HCT116 (cell line): ENCODE data around the gene ELFN2. TPM values are rescaled to one million over a fixed set of nuclear protein-coding genes. Genes with fewer than 3 reads are reported as not detected.

ENCODE experiments used
- ATAC-seq: fragments of 200-7000 bp; cut with Tn5 transposase; 2 replicates; pipeline ENCODE4 v1.9.1; 2020; ENCODE audit warnings: mild to moderate bottlenecking, moderate library complexity
- BruUV-seq: library from RNA; stranded (reverse); fragments of 400-500 nt; replicated peaks from 2 replicates; lab custom pipeline; 2021; lab: Mats Ljungman, UMichigan
- CTCF ChIA-PET: fragments of 300-600 bp; sonication (Branson Sonifier 250); formaldehyde crosslinking; loops from one replicate; lab custom pipeline; 2021; ENCODE audit warnings: antibody characterized with exemption; lab: Charles Lee
- POLR2A ChIA-PET: fragments of 300-600, 350-600 bp; sonication (Branson Sonifier 250); formaldehyde crosslinking; loops from one replicate; lab custom pipeline; 2021; ENCODE audit warnings: antibody characterized with exemption; lab: Charles Lee
- RAD21 ChIA-PET, 2 experiments: fragments of 300-600 bp; sonication (Branson Sonifier 250); formaldehyde crosslinking; loops; one replicate each; lab custom pipeline; 2023; ENCODE audit warnings: low total read pairs in 2 of 2; ENCODE audit not compliant: uncharacterized antibody in 2 of 2, unreplicated experiment in 2 of 2, low non-redundant PET in 1 of 2; lab: Charles Lee
- DNase-seq: peaks from one replicate; pipeline ENCODE4 v3.0.0-alpha.2; 2010; ENCODE audit warnings: low read depth, low spot score
- H2AFZ ChIP-seq: fragments of 200-600 bp; shearing (Covaris generic), sonication (generic); 2 replicates; pipeline ENCODE4 v1.6.1; 2017; ENCODE audit warnings: low read depth, mixed run types, mixed read lengths, antibody characterized with exemption, low read length; ENCODE audit not compliant: poor library complexity, severe bottlenecking
- H3K27ac ChIP-seq: 2 replicates; pipeline ENCODE4 v1.5.1; 2012; ENCODE audit warnings: low read depth, low read length
- H3K27me3 ChIP-seq: fragments of 200-600 bp; sonication (generic); 2 replicates; pipeline ENCODE4 v1.6.1; 2016; ENCODE audit warnings: mixed run types, low read length, mixed read lengths; ENCODE audit not compliant: insufficient read depth
- H3K36me3 ChIP-seq, 2 experiments: fragments of 200-500 bp in 1 of 2; fragments of 200-600 bp in 1 of 2; sonication (Bioruptor generic) in 1 of 2; sonication (generic) in 1 of 2; 2 replicates each; pipeline versions ENCODE4 v1.5.1 to v1.6.1; 2014 to 2016; ENCODE audit warnings: low read length in 2 of 2, inconsistent platforms in 1 of 2, mixed read lengths in 1 of 2, mixed run types in 1 of 2; ENCODE audit not compliant: insufficient read depth in 2 of 2, control insufficient read depth in 1 of 2
- H3K4me1 ChIP-seq, 2 experiments: fragments of 200-600 bp in 1 of 2; sonication (generic) in 1 of 2; 2 replicates each; pipeline versions ENCODE4 v1.5.1 to v1.6.1; 2012 to 2017; ENCODE audit warnings: low read length in 2 of 2, inconsistent platforms in 1 of 2, mild to moderate bottlenecking in 1 of 2, mixed read lengths in 1 of 2, mixed run types in 1 of 2, moderate library complexity in 1 of 2; ENCODE audit not compliant: insufficient read depth in 2 of 2, control insufficient read depth in 1 of 2
- H3K4me2 ChIP-seq: fragments of 200-600 bp; sonication (generic); 2 replicates; pipeline ENCODE4 v1.6.1; 2017; ENCODE audit warnings: mixed run types, low read length, mixed read lengths
- H3K4me3 ChIP-seq, 2 experiments: fragments of 200-600 bp in 1 of 2; sonication (generic) in 1 of 2; replicated peaks in 1 of 2; 2 replicates each; pipeline ENCODE4 v1.5.1; 2011 to 2016; ENCODE audit warnings: low read length in 2 of 2, control low read depth in 1 of 2, low read depth in 1 of 2, mild to moderate bottlenecking in 1 of 2, mixed read lengths in 1 of 2, mixed run types in 1 of 2
- H3K79me2 ChIP-seq: fragments of 200-600 bp; sonication (generic); 2 replicates; pipeline ENCODE4 v1.6.1; 2017; ENCODE audit warnings: mild to moderate bottlenecking, mixed run types, low read length, moderate library complexity, mixed read lengths; ENCODE audit not compliant: insufficient read depth
- H3K9ac ChIP-seq: fragments of 200-600 bp; sonication (generic); 2 replicates; pipeline ENCODE4 v1.6.1; 2016; ENCODE audit warnings: low read length, mixed read lengths
- H3K9me2 ChIP-seq: fragments of 200-600 bp; sonication (generic), shearing (Covaris generic); 2 replicates; pipeline ENCODE4 v1.6.1; 2017; ENCODE audit warnings: mixed run types, mild to moderate bottlenecking, moderate library complexity; ENCODE audit not compliant: insufficient read depth
- H3K9me3 ChIP-seq, 2 experiments: fragments of 200-500 bp in 1 of 2; fragments of 200-600 bp in 1 of 2; sonication (Bioruptor generic) in 1 of 2; sonication (generic) in 1 of 2; 2 replicates each; pipeline ENCODE4 v1.6.1; 2014 to 2017; ENCODE audit warnings: low read length in 2 of 2, mixed read lengths in 2 of 2, inconsistent platforms in 1 of 2, low read depth in 1 of 2, mild to moderate bottlenecking in 1 of 2, mixed run types in 1 of 2, moderate library complexity in 1 of 2; ENCODE audit not compliant: control insufficient read depth in 1 of 2, insufficient read depth in 1 of 2
- H4K20me1 ChIP-seq: fragments of 200-600 bp; sonication (generic), shearing (Covaris generic); 2 replicates; pipeline ENCODE4 v1.6.1; 2017; ENCODE audit warnings: mixed run types, mild to moderate bottlenecking, moderate library complexity; ENCODE audit not compliant: insufficient read depth
- CBX3 ChIP-seq: IDR thresholded peaks from 2 replicates; pipeline ENCODE4 v1.6.1; 2012; ENCODE audit warnings: low read depth
- CEBPB ChIP-seq: IDR thresholded peaks from 2 replicates; pipeline ENCODE4 v1.6.1; 2012; ENCODE audit warnings: low read depth
- EGR1 ChIP-seq: IDR thresholded peaks from 2 replicates; pipeline ENCODE4 v1.6.1; 2012; ENCODE audit warnings: low read depth
- ELF1 ChIP-seq: IDR thresholded peaks from 2 replicates; pipeline ENCODE4 v1.6.1; 2012; ENCODE audit warnings: low read depth, borderline replicate concordance
- EZH2phosphoT487 ChIP-seq: fragments of 200-600 bp; IDR thresholded peaks from 2 replicates; pipeline ENCODE4 v1.6.1; 2018; ENCODE audit warnings: antibody characterized with exemption, borderline replicate concordance
- FOSL1 ChIP-seq: IDR thresholded peaks from 2 replicates; pipeline ENCODE4 v1.6.1; 2012; ENCODE audit warnings: low read depth
- JUND ChIP-seq: IDR thresholded peaks from 2 replicates; pipeline ENCODE4 v1.6.1; 2012
- POLR2A ChIP-seq: IDR thresholded peaks from 2 replicates; pipeline ENCODE4 v1.7.0; 2011; ENCODE audit warnings: borderline replicate concordance; ENCODE audit not compliant: insufficient read depth, insufficient read length; ENCODE audit errors: extremely low read depth
- POLR2AphosphoS5 ChIP-seq: IDR thresholded peaks from 2 replicates; pipeline ENCODE4 v1.6.1; 2011; ENCODE audit warnings: mild to moderate bottlenecking, low read depth, low read length, moderate library complexity
- RAD21 ChIP-seq: IDR thresholded peaks from 2 replicates; pipeline ENCODE4 v1.6.1; 2012; ENCODE audit warnings: low read depth, mild to moderate bottlenecking
- SIN3A ChIP-seq: IDR thresholded peaks from 2 replicates; pipeline ENCODE4 v1.6.1; 2012; ENCODE audit warnings: low read depth
- SP1 ChIP-seq: IDR thresholded peaks from 2 replicates; pipeline ENCODE4 v1.6.1; 2012; ENCODE audit warnings: low read depth
- SRF ChIP-seq: IDR thresholded peaks from 2 replicates; pipeline ENCODE4 v1.6.1; 2012; ENCODE audit warnings: low read depth
- TCF7L2 ChIP-seq: IDR thresholded peaks from 2 replicates; pipeline ENCODE4 v1.7.0; 2011; ENCODE audit warnings: borderline replicate concordance, inconsistent platforms; ENCODE audit not compliant: insufficient read depth, insufficient read length; ENCODE audit errors: extremely low read depth
- YY1 ChIP-seq: IDR thresholded peaks from 2 replicates; pipeline ENCODE4 v1.6.1; 2011; ENCODE audit warnings: low read length, low read depth, moderate library complexity, mild to moderate bottlenecking; ENCODE audit not compliant: insufficient replicate concordance; ENCODE audit errors: extremely low read depth
- ZNF274 ChIP-seq: fragments of 200-500 bp; sonication (Bioruptor generic); IDR thresholded peaks from 2 replicates; pipeline ENCODE4 v1.6.1; 2014; ENCODE audit warnings: mild to moderate bottlenecking, low read depth, low read length, inconsistent platforms
- intact Hi-C: fragments of 100-400 bp; cut with micrococcal nuclease; formaldehyde crosslinking; loops from 2 replicates; pipeline ENCODE4 v1.10.0; 2022
- total RNA-seq: library from RNA; stranded (reverse); gene quantifications from one replicate; pipeline ENCODE4 v1.2.1, GENCODE V29; 2021; ENCODE audit not compliant: unreplicated experiment
- TF ChIP-seq, protein P1 (sequence below): IDR thresholded peaks from 2 replicates; pipeline ENCODE4 v1.6.1; 2012
- TF ChIP-seq, protein P2 (sequence below), 3 experiments: fragments of 200-600 bp in 1 of 3; sonication (generic) in 1 of 3; IDR thresholded peaks in 2 of 3; conservative IDR thresholded peaks in 1 of 3; 2 replicates each; pipeline ENCODE4 v1.5.1; 2012 to 2017; ENCODE audit warnings: low read depth in 2 of 3, low read length in 2 of 3, antibody characterized with exemption in 1 of 3, borderline replicate concordance in 1 of 3, control low read depth in 1 of 3, mild to moderate bottlenecking in 1 of 3, mixed read lengths in 1 of 3, mixed run types in 1 of 3, moderate library complexity in 1 of 3; ENCODE audit not compliant: insufficient read depth in 1 of 3
- TF ChIP-seq, protein P3 (sequence below): IDR thresholded peaks from 2 replicates; pipeline ENCODE4 v1.6.1; 2012; ENCODE audit warnings: low read depth
- TF ChIP-seq, protein P4 (sequence below): IDR thresholded peaks from 2 replicates; pipeline ENCODE4 v1.6.1; 2012

The ELFN2 gene
- total RNA-seq, 1 experiment from 2014 or later: 45.4 TPM

DNA sequence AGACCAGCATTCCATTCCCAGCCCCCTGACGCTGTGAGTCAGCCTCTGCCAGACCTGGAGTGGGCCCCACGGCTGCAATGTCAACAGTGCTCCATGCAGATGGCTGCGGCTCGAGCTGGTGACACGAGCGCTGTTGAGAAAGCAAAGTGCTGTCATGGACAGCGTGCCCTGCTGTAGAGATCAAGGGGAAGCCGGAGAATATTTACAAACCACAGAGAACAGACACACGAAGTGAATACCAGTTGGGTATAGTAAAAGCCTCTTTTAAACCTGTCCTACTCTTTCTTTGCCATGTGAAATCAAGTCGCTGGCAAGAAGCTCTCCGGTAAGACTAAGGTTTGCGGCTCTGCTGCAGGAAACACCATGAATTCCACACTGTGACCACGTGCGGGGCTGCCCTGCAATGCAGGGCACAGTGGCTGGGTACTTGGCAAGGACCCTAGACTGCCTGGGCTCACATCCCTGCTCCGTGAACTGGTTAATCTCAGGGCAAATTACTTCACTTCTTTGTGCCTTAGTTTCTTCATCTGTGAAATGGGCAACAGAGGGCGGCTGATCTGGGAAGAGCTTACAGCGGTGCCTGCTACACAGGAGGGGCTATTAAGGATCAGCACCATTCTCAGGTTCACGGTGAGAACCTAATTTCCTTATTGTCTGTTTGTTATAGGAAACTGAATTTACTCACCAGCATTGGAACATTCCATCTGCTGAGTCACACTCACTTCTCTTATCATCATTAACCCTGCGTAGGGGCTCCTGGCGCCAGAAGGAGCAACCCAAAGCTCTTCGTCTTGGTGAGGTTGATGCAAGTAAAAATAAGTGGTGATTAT lies 27.8 kb upstream of the ELFN2 start:
- no peaks in the 10 kb centered on the region for H3K9me2 ChIP-seq
- H3K4me1 ChIP-seq: peaks cover 53 to 80% of the 10 kb centered on the region in 2 experiments
- peak; percentile 85 for DNase-seq
- BruUV-seq: TSS peak; percentile 74
- peak; percentile 49 for ATAC-seq
- TF ChIP-seq ZNF274: no peak
- no peak for TF ChIP-seq EGR1
- TF ChIP-seq FOSL1: peak; percentile 88
- no peak for TF ChIP-seq POLR2A
- peak; percentile 63; the same call in 1 of the 2 replicates for TF ChIP-seq SIN3A
- TF ChIP-seq CEBPB: peak; percentile 62; the same call in 1 of the 2 replicates
- TF ChIP-seq, protein P1, sequence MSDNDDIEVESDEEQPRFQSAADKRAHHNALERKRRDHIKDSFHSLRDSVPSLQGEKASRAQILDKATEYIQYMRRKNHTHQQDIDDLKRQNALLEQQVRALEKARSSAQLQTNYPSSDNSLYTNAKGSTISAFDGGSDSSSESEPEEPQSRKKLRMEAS: peak; percentile 91
- TF ChIP-seq POLR2AphosphoS5: peak; percentile 42; the same call in 1 of the 2 replicates
- peak; percentile 10 for TF ChIP-seq YY1
- peak; percentile 29; the same call in 1 of the 2 replicates for TF ChIP-seq RAD21
- TF ChIP-seq, protein P2, sequence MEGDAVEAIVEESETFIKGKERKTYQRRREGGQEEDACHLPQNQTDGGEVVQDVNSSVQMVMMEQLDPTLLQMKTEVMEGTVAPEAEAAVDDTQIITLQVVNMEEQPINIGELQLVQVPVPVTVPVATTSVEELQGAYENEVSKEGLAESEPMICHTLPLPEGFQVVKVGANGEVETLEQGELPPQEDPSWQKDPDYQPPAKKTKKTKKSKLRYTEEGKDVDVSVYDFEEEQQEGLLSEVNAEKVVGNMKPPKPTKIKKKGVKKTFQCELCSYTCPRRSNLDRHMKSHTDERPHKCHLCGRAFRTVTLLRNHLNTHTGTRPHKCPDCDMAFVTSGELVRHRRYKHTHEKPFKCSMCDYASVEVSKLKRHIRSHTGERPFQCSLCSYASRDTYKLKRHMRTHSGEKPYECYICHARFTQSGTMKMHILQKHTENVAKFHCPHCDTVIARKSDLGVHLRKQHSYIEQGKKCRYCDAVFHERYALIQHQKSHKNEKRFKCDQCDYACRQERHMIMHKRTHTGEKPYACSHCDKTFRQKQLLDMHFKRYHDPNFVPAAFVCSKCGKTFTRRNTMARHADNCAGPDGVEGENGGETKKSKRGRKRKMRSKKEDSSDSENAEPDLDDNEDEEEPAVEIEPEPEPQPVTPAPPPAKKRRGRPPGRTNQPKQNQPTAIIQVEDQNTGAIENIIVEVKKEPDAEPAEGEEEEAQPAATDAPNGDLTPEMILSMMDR (IDR thresholded peaks at IDR 0.05 in 2 of 3, conservative IDR thresholded peaks at IDR 0.05 in 1 of 3; ENCODE audit: borderline replicate concordance in 1 of 3, insufficient read depth in 1 of 3, low read depth in 2 of 3, low read length in 2 of 3): no peak; a peak in 1 of 6 replicates
- TF ChIP-seq, protein P3, sequence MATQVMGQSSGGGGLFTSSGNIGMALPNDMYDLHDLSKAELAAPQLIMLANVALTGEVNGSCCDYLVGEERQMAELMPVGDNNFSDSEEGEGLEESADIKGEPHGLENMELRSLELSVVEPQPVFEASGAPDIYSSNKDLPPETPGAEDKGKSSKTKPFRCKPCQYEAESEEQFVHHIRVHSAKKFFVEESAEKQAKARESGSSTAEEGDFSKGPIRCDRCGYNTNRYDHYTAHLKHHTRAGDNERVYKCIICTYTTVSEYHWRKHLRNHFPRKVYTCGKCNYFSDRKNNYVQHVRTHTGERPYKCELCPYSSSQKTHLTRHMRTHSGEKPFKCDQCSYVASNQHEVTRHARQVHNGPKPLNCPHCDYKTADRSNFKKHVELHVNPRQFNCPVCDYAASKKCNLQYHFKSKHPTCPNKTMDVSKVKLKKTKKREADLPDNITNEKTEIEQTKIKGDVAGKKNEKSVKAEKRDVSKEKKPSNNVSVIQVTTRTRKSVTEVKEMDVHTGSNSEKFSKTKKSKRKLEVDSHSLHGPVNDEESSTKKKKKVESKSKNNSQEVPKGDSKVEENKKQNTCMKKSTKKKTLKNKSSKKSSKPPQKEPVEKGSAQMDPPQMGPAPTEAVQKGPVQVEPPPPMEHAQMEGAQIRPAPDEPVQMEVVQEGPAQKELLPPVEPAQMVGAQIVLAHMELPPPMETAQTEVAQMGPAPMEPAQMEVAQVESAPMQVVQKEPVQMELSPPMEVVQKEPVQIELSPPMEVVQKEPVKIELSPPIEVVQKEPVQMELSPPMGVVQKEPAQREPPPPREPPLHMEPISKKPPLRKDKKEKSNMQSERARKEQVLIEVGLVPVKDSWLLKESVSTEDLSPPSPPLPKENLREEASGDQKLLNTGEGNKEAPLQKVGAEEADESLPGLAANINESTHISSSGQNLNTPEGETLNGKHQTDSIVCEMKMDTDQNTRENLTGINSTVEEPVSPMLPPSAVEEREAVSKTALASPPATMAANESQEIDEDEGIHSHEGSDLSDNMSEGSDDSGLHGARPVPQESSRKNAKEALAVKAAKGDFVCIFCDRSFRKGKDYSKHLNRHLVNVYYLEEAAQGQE: no peak
- no peak; the same call in 1 of the 2 replicates for TF ChIP-seq ELF1
- TF ChIP-seq EZH2phosphoT487: no peak
- peak; percentile 92 for TF ChIP-seq SP1
- peak; percentile 94 for TF ChIP-seq CBX3
- TF ChIP-seq TCF7L2: peak; percentile 39
- peak; percentile 88 for TF ChIP-seq JUND
- TF ChIP-seq, protein P4, sequence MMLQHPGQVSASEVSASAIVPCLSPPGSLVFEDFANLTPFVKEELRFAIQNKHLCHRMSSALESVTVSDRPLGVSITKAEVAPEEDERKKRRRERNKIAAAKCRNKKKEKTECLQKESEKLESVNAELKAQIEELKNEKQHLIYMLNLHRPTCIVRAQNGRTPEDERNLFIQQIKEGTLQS: no peak
- no peak; the same call in 1 of the 2 replicates for TF ChIP-seq SRF
- H3K36me3 ChIP-seq: no peaks in the 10 kb centered on the region
- ChIA-PET POLR2A (interaction anchor here (0.8 to 5.5 kb wide), 9 partner anchors 10 to 138 kb away, joined by 3 to 54 read pairs (median 4); no protein-coding TSS in a partner anchor), RAD21 (interaction anchor here (0.6 to 6.7 kb wide), 4 partner anchors 14 to 138 kb away, joined by 3 to 63 read pairs (median 30); no protein-coding TSS in a partner anchor), CTCF (interaction anchor here (0.9 to 8.1 kb wide), 9 partner anchors 13 to 196 kb away, joined by 3 to 147 read pairs (median 5); no protein-coding TSS in a partner anchor)
- H4K20me1 ChIP-seq: no peaks in the 10 kb centered on the region
- H3K9ac ChIP-seq: peak overlapping the region; percentile 65
- no peak overlapping the region for H2AFZ ChIP-seq
- no peaks in the 10 kb centered on the region for H3K9me3 ChIP-seq
- peak overlapping the region; percentile 65 for H3K4me2 ChIP-seq
- H3K4me3 ChIP-seq: peak overlapping the region; percentile 9 to 31; a peak in 2 of 4 replicates
- no peaks in the 10 kb centered on the region for H3K79me2 ChIP-seq
- peak overlapping the region; percentile 96 for H3K27ac ChIP-seq
- H3K27me3 ChIP-seq: no peaks in the 10 kb centered on the region
- intact Hi-C loops: loop anchor here (1.0 kb wide), 1 partner anchor 23 kb away; no protein-coding TSS in a partner anchor
